Measurements from ENCODE around the gene HIVEP3.
A peak's percentile ranks its signal among the peaks of the same experiment; 100 is the strongest.

Gene HIVEP3

GRCh38 chr1:41608211-41608610 lies 310.5 kb downstream of the HIVEP3 start:
- DNase-seq, result no peak

GRCh38 chr1:41607808-41608207 lies 310.9 kb downstream of the HIVEP3 start:
- DNase-seq, result no peak

- no peak for DNase-seq
Observed at GRCh38 chr1:41599912-41600311, 318.8 kb downstream of the HIVEP3 start.

GRCh38 chr1:41598325-41598724 lies 320.4 kb downstream of the HIVEP3 start:
- DNase-seq, result no peak

- DNase-seq, result no peak
Observed at GRCh38 chr1:41592451-41593125, 326.1 kb downstream of the HIVEP3 start.

- no peak for DNase-seq
Observed at GRCh38 chr1:41591891-41592290, 326.8 kb downstream of the HIVEP3 start.

GRCh38 chr1:41590331-41590730 lies 328.4 kb downstream of the HIVEP3 start:
- DNase-seq, result no peak

- DNase-seq, result no peak
Observed at GRCh38 chr1:41589395-41589794, 329.3 kb downstream of the HIVEP3 start.

- no peak for DNase-seq
Observed at GRCh38 chr1:41588334-41588875, 330.3 kb downstream of the HIVEP3 start.

GRCh38 chr1:41587791-41588190 lies 330.9 kb downstream of the HIVEP3 start:
- no peak for DNase-seq

GRCh38 chr1:41586230-41586629 lies 332.5 kb downstream of the HIVEP3 start:
- DNase-seq, result no peak

- DNase-seq, result no peak
Observed at GRCh38 chr1:41583658-41584547, 334.8 kb downstream of the HIVEP3 start.

- DNase-seq, result no peak
Observed at GRCh38 chr1:41582851-41583657, 335.7 kb downstream of the HIVEP3 start.

- DNase-seq, result no peak
Observed at GRCh38 chr1:41582351-41582750, 336.4 kb downstream of the HIVEP3 start.

GRCh38 chr1:41582004-41582325 lies 336.8 kb downstream of the HIVEP3 start:
- no peak for DNase-seq

GRCh38 chr1:41581216-41582003 lies 337.3 kb downstream of the HIVEP3 start:
- no peak for DNase-seq

GRCh38 chr1:41580520-41581172 lies 338.1 kb downstream of the HIVEP3 start:
- DNase-seq, result no peak

- DNase-seq, result no peak
Observed at GRCh38 chr1:41580021-41580420, 338.7 kb downstream of the HIVEP3 start.

GRCh38 chr1:41578712-41579335 lies 339.9 kb downstream of the HIVEP3 start:
- DNase-seq, result peak in 1 of 2 experiments; percentile 0

GRCh38 chr1:41576620-41577019 lies 342.1 kb downstream of the HIVEP3 start:
- DNase-seq, result no peak

- DNase-seq, result no peak
Observed at GRCh38 chr1:41576206-41576605, 342.5 kb downstream of the HIVEP3 start.
